Measurements from ENCODE around the gene F8. TPM values are rescaled to one million over a fixed set of nuclear protein-coding genes. Genes with fewer than 3 reads are reported as not detected.

Gene F8
- total and polyA plus RNA-seq, 12 donors: 13.4 to 78.1 (median 38.6) TPM

GRCh38 chrX:154806837-154807501 lies 215.6 kb downstream of the F8 start:
- Histone ChIP-seq H3K36me3 (replicated peaks in 1 of 2) (no peaks in the 10 kb centered on the region), H3K27me3 (no peaks in the 10 kb centered on the region), H3K9me3 (replicated peaks in 1 of 3) (no peaks in the 10 kb centered on the region), H3K4me1 (replicated peaks in 1 of 2) (peaks cover 0 to 20% of the 10 kb centered on the region in 2 donors), H3K4me3 (no peak overlapping the region), H3K27ac (no peak overlapping the region)
- no peak for TF ChIP-seq POLR2A (IDR thresholded peaks at IDR 0.05)
- TF ChIP-seq, protein P1, sequence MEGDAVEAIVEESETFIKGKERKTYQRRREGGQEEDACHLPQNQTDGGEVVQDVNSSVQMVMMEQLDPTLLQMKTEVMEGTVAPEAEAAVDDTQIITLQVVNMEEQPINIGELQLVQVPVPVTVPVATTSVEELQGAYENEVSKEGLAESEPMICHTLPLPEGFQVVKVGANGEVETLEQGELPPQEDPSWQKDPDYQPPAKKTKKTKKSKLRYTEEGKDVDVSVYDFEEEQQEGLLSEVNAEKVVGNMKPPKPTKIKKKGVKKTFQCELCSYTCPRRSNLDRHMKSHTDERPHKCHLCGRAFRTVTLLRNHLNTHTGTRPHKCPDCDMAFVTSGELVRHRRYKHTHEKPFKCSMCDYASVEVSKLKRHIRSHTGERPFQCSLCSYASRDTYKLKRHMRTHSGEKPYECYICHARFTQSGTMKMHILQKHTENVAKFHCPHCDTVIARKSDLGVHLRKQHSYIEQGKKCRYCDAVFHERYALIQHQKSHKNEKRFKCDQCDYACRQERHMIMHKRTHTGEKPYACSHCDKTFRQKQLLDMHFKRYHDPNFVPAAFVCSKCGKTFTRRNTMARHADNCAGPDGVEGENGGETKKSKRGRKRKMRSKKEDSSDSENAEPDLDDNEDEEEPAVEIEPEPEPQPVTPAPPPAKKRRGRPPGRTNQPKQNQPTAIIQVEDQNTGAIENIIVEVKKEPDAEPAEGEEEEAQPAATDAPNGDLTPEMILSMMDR (IDR thresholded peaks at IDR 0.05): no peak
- WGBS, 4 donors: 75 to 95% (median 85%) methylated on average over 5 of the region's 5 CpGs
- no peak for DNase-seq
- intact Hi-C loops (cut with DNase I): no loop called here

DNA sequence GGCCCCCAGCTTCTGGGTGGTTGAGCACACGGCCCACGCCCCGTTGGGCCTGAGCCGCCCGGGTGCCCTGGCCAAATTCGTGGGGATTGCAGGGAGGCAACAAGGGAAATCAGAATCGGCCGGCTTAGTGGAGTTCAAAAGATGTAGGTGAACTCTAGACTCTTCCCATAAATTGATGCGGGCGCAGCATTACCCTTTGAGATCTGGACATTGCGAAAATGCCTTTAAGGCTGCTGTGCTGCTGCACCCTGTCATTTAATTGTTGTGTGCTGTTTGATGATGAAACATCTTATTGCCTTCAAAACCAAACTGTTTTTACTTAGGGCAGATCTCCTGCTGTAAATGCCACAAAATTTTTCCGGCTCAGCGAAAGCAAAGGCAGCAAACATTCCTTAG lies 216.8 kb downstream of the F8 start:
- intact Hi-C loops (cut with DNase I): no loop called here
- H3K27ac ChIP-seq: peak overlapping the region in 4 of 5 donors; percentile 49 to 90 (median 70)
- 4 to 40% (median 29%) methylated on average over 4 to 13 of the region's 13 CpGs for WGBS, 4 donors

DNA sequence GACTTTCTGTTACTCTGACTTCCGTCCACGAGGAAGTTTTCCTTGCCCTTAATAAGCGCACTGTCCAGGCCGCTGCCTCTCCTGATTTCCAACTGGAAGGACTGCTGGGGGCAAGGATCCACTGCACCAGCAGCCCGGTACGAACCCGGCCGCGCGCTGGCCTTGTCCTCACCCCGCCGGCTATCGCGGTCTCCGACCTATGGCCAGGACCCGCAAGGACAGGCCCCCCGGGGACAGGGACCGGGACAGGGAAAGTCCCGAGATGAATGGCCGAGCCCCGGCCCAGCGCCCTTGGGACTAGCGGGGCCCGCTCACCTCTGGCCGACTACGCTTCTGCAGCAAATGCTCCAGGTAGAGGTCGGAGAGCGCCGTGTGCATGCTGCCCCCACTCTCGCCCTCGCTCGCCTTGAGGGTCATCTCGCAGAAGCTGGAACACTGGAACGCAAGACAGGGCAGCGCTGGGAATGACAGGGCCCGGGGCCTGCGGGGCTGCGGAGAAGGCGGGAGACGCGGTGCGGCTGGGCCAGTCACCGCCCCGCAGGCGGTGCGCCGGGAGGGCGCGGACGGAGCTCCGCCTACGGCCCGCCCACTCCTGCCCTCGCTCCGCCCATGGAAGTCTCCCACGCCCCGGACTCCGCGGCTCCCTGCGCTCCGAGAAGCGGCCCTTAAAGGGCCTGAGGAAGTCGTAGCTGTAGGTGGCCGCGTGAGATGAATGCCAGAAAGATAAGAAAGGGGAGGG lies 217.4 kb downstream of the F8 start, which contains the start of gene MPP1:
TSS of gene MPP1 (minus strand) at position 529 of the 739 bp plus-strand sequence. CDS start at position 417, 112 bp downstream.
- WGBS, 4 donors: 0 to 28% (median 6%) methylated on average over 11 to 65 of the region's 65 CpGs
- H3K9me3 ChIP-seq (replicated peaks in 1 of 3): no peaks in the 10 kb centered on the region
- H3K4me3 ChIP-seq: peak within 1 kb of the TSS in 3 of 4 donors; percentile 24 to 74 (median 35)
- H3K36me3 ChIP-seq (replicated peaks in 1 of 2): no peaks in the 10 kb centered on the region
- intact Hi-C loops (cut with DNase I): no loop called here
- peak within 1 kb of the TSS; percentile 21 to 90 (median 69) for H3K27ac ChIP-seq
- TF ChIP-seq POLR2A (IDR thresholded peaks at IDR 0.05): peak in 1 of 2 donors; percentile 70
- TF ChIP-seq, protein P1 (IDR thresholded peaks at IDR 0.05): no peak
- peak; percentile 72 to 80 (median 74) for DNase-seq
- peaks cover 0 to 32% of the 10 kb centered on the region in 2 donors for H3K4me1 ChIP-seq (replicated peaks in 1 of 2)
- no peaks in the 10 kb centered on the region for H3K27me3 ChIP-seq

More for the DNA sequence above, 216.8 kb downstream of the F8 start:
- no peaks in the 10 kb centered on the region for H3K36me3 ChIP-seq (replicated peaks in 1 of 2)
- H3K9me3 ChIP-seq (replicated peaks in 1 of 3): no peaks in the 10 kb centered on the region
- H3K4me3 ChIP-seq: peak overlapping the region in 2 of 4 donors; percentile 35 to 74
- H3K4me1 ChIP-seq (replicated peaks in 1 of 2): peaks cover 0 to 27% of the 10 kb centered on the region in 2 donors
- H3K27me3 ChIP-seq: no peaks in the 10 kb centered on the region
- DNase-seq: no peak
- no peak for TF ChIP-seq POLR2A (IDR thresholded peaks at IDR 0.05)
- TF ChIP-seq, protein P1 (IDR thresholded peaks at IDR 0.05): no peak

- H3K4me3 ChIP-seq: peak overlapping the region in 3 of 4 donors; percentile 24 to 74 (median 35)
- peak overlapping the region; percentile 21 to 90 (median 69) for H3K27ac ChIP-seq
- H3K4me1 ChIP-seq (replicated peaks in 1 of 2): peaks cover 5 to 39% of the 10 kb centered on the region in 2 donors
- TF ChIP-seq, protein P1 (IDR thresholded peaks at IDR 0.05): no peak
- no peak for TF ChIP-seq POLR2A (IDR thresholded peaks at IDR 0.05)
- DNase-seq: peak in 2 of 7 donors; percentile 22 to 29
- no peaks in the 10 kb centered on the region for H3K27me3 ChIP-seq
- 12 to 33% (median 18%) methylated on average over 3 to 7 of the region's 7 CpGs for WGBS, 4 donors
- intact Hi-C loops (cut with DNase I): no loop called here
- no peaks in the 10 kb centered on the region for H3K36me3 ChIP-seq (replicated peaks in 1 of 2)
- no peaks in the 10 kb centered on the region for H3K9me3 ChIP-seq (replicated peaks in 1 of 3)
Measured at GRCh38 chrX:154804261-154804956, 218.1 kb downstream of the F8 start.
